ENCODE results near the gene ST8SIA1. TPM values are rescaled to one million over a fixed set of nuclear protein-coding genes. Genes with fewer than 3 reads are reported as not detected.

The ST8SIA1 gene
- polyA plus RNA-seq, 1 donor from 2014 or later: 22.5 TPM

- no peak overlapping the region for H3K4me3 ChIP-seq (ENCODE audit: low read length)
- no peaks in the 10 kb centered on the region for H3K27me3 ChIP-seq (ENCODE audit: insufficient read depth, low read depth, low read length)
- no peak overlapping the region for H3K27ac ChIP-seq (ENCODE audit: low read length)
- H3K4me2 ChIP-seq (ENCODE audit: low read length): no peak overlapping the region
- no peaks in the 10 kb centered on the region for H3F3A ChIP-seq (ENCODE audit: insufficient read depth, low read length, poor library complexity, severe bottlenecking)
- no peaks in the 10 kb centered on the region for H4K20me1 ChIP-seq (ENCODE audit: insufficient read depth)
- no peaks in the 10 kb centered on the region for H3K9me2 ChIP-seq (ENCODE audit: insufficient read depth, low read length)
- H3K36me3 ChIP-seq (ENCODE audit: insufficient read depth, low read length): no peaks in the 10 kb centered on the region
- H2AFZ ChIP-seq (ENCODE audit: low read depth, low read length): no peak overlapping the region
- H3K9ac ChIP-seq (ENCODE audit: low read length): no peak overlapping the region
- no peaks in the 10 kb centered on the region for H3K79me2 ChIP-seq (replicated peaks; ENCODE audit: insufficient read depth, low read length)
- H3K9me3 ChIP-seq (ENCODE audit: low read length): no peaks in the 10 kb centered on the region
- TF ChIP-seq SMC3 (conservative IDR thresholded peaks at IDR 0.05; ENCODE audit: poor library complexity): no peak
- no peak for TF ChIP-seq REST (IDR thresholded peaks at IDR 0.05; ENCODE audit: borderline replicate concordance)
- TF ChIP-seq, protein P1, sequence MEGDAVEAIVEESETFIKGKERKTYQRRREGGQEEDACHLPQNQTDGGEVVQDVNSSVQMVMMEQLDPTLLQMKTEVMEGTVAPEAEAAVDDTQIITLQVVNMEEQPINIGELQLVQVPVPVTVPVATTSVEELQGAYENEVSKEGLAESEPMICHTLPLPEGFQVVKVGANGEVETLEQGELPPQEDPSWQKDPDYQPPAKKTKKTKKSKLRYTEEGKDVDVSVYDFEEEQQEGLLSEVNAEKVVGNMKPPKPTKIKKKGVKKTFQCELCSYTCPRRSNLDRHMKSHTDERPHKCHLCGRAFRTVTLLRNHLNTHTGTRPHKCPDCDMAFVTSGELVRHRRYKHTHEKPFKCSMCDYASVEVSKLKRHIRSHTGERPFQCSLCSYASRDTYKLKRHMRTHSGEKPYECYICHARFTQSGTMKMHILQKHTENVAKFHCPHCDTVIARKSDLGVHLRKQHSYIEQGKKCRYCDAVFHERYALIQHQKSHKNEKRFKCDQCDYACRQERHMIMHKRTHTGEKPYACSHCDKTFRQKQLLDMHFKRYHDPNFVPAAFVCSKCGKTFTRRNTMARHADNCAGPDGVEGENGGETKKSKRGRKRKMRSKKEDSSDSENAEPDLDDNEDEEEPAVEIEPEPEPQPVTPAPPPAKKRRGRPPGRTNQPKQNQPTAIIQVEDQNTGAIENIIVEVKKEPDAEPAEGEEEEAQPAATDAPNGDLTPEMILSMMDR (IDR thresholded peaks at IDR 0.05; ENCODE audit: poor library complexity, severe bottlenecking): no peak
- no peak for TF ChIP-seq POLR2AphosphoS5 (IDR thresholded peaks at IDR 0.05)
- TF ChIP-seq RAD21 (conservative IDR thresholded peaks at IDR 0.05): no peak
- no peak for TF ChIP-seq EP300 (conservative IDR thresholded peaks at IDR 0.05; ENCODE audit: poor library complexity, severe bottlenecking)
- no peak for TF ChIP-seq EZH2 (IDR thresholded peaks at IDR 0.05; ENCODE audit: borderline replicate concordance, insufficient read depth, low read length, poor library complexity, severe bottlenecking)
- no peak for TF ChIP-seq TAF1 (IDR thresholded peaks at IDR 0.05; ENCODE audit: low read depth)
- TF ChIP-seq MXI1 (conservative IDR thresholded peaks at IDR 0.05; ENCODE audit: poor library complexity, severe bottlenecking): no peak
Observed at GRCh38 chr12:22209422-22209821, 125.1 kb downstream of the ST8SIA1 start.

DNA sequence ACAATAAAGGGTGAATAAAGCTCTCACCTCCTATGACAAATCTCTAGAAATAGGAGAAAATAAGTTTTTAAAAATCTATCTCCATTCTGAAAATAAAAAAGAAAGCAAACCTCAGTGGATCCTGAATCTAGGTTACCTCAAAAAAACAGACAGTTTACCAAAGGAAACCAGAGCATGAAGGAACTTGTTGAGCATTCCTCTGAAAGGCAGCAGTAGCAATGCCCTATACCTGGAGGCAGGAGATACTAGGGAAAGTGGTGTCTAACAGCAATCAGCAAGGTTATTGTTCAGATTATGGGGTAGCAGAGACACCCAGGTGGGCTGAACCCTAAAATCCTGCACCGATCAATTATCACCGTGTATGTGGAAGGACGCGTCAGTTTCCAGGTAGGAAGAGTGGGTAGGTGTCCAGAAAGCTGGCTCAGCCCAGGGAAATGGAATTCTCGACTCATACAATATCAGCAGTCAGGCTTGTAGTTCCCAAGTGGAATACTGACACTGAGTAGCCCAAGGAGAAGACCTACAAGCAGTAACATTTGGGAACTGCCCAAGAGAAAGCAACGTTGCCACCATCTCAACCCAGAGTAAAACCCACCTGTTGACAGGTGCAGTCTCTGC lies 128.3 kb downstream of the ST8SIA1 start:
- Histone ChIP-seq H3K4me3 (ENCODE audit: low read length) (no peak overlapping the region), H3F3A (ENCODE audit: insufficient read depth, low read length, poor library complexity, severe bottlenecking) (no peaks in the 10 kb centered on the region), H3K9me3 (ENCODE audit: low read length) (no peaks in the 10 kb centered on the region), H3K9me2 (ENCODE audit: insufficient read depth, low read length) (no peaks in the 10 kb centered on the region), H3K27ac (ENCODE audit: low read length) (no peak overlapping the region), H3K9ac (ENCODE audit: low read length) (no peak overlapping the region), H3K36me3 (ENCODE audit: insufficient read depth, low read length) (no peaks in the 10 kb centered on the region), H3K27me3 (ENCODE audit: insufficient read depth, low read depth, low read length) (no peaks in the 10 kb centered on the region), H2AFZ (ENCODE audit: low read depth, low read length) (no peak overlapping the region), H3K4me2 (ENCODE audit: low read length) (no peak overlapping the region), H3K79me2 (replicated peaks; ENCODE audit: insufficient read depth, low read length) (no peaks in the 10 kb centered on the region), H4K20me1 (ENCODE audit: insufficient read depth) (no peaks in the 10 kb centered on the region)
- TF ChIP-seq RAD21 (conservative IDR thresholded peaks at IDR 0.05): no peak
- no peak for TF ChIP-seq POLR2AphosphoS5 (IDR thresholded peaks at IDR 0.05)
- no peak for TF ChIP-seq EZH2 (IDR thresholded peaks at IDR 0.05; ENCODE audit: borderline replicate concordance, insufficient read depth, low read length, poor library complexity, severe bottlenecking)
- TF ChIP-seq MXI1 (conservative IDR thresholded peaks at IDR 0.05; ENCODE audit: poor library complexity, severe bottlenecking): no peak
- TF ChIP-seq REST (IDR thresholded peaks at IDR 0.05; ENCODE audit: borderline replicate concordance): no peak
- TF ChIP-seq, protein P1 (IDR thresholded peaks at IDR 0.05; ENCODE audit: poor library complexity, severe bottlenecking): no peak
- TF ChIP-seq EP300 (conservative IDR thresholded peaks at IDR 0.05; ENCODE audit: poor library complexity, severe bottlenecking): no peak
- no peak for TF ChIP-seq SMC3 (conservative IDR thresholded peaks at IDR 0.05; ENCODE audit: poor library complexity)
- no peak for TF ChIP-seq TAF1 (IDR thresholded peaks at IDR 0.05; ENCODE audit: low read depth)

Data from neural cell (in vitro differentiated cells).